Chondrocyte (in vitro differentiated cells): Measurements from ENCODE around the gene ELF2. TPM values are rescaled to one million over a fixed set of nuclear protein-coding genes. Genes with fewer than 3 reads are reported as not detected.
A peak's percentile ranks its signal among the peaks of the same experiment; 100 is the strongest.

ENCODE experiments used
- DNase-seq: peaks from one replicate; pipeline ENCODE4 v3.0.0; 2021; ENCODE audit warnings: mixed read lengths, low spot score
- H3K27ac Mint-ChIP-seq: one replicate; pipeline ENCODE4 v1.8.0; 2021; ENCODE audit warnings: mild to moderate bottlenecking, moderate library complexity, mixed read lengths; ENCODE audit not compliant: unreplicated experiment
- H3K27me3 Mint-ChIP-seq: 2 replicates; pipeline ENCODE4 v1.8.0; 2021; ENCODE audit warnings: low read depth, mixed read lengths
- H3K36me3 Mint-ChIP-seq: 2 replicates; pipeline ENCODE4 v1.8.0; 2021; ENCODE audit warnings: low read depth, mixed read lengths
- H3K4me1 Mint-ChIP-seq: 2 replicates; pipeline ENCODE4 v1.8.0; 2021; ENCODE audit warnings: low read depth, mild to moderate bottlenecking, mixed read lengths
- H3K4me3 Mint-ChIP-seq: one replicate; pipeline ENCODE4 v1.8.0; 2021; ENCODE audit warnings: mild to moderate bottlenecking, moderate library complexity, mixed read lengths; ENCODE audit not compliant: unreplicated experiment
- H3K9me3 Mint-ChIP-seq: 2 replicates; pipeline ENCODE4 v1.8.0; 2021; ENCODE audit warnings: low read depth, mixed read lengths
- CTCF ChIP-seq: fragments of 200-600 bp; sonication (generic); IDR thresholded peaks from 2 replicates; pipeline ENCODE4 v1.5.0; 2021; ENCODE audit warnings: antibody characterized with exemption, mild to moderate bottlenecking, moderate library complexity
- total RNA-seq: library from RNA; stranded (reverse); gene quantifications from 3 replicates; pipeline ENCODE4 v1.2.1, GENCODE V29; 2021

The ELF2 gene
- total RNA-seq, 1 donor from 2014 or later = 30.2 TPM

GRCh38 chr4:139184129-139184528 lies 7.1 kb upstream of the ELF2 start:
- Mint-ChIP-seq H3K27me3 (no peaks in the 10 kb centered on the region), H3K36me3 (no peaks in the 10 kb centered on the region), H3K4me1 (no peaks in the 10 kb centered on the region), H3K27ac (no peak overlapping the region), H3K4me3 (no peak overlapping the region), H3K9me3 (no peaks in the 10 kb centered on the region)
- peak; percentile 75 for TF ChIP-seq CTCF
- DNase-seq = no peak

GRCh38 chr4:139177869-139178619 lies 1.0 kb upstream of the ELF2 start:
- Mint-ChIP-seq H3K9me3 (no peaks in the 10 kb centered on the region), H3K4me3 (peak overlapping the region; percentile 87), H3K27me3 (no peaks in the 10 kb centered on the region), H3K36me3 (no peaks in the 10 kb centered on the region), H3K27ac (peak overlapping the region; percentile 97), H3K4me1 (peaks cover 13% of the 10 kb centered on the region)
- peak; percentile 27 for TF ChIP-seq CTCF
- DNase-seq = peak; percentile 97

DNA sequence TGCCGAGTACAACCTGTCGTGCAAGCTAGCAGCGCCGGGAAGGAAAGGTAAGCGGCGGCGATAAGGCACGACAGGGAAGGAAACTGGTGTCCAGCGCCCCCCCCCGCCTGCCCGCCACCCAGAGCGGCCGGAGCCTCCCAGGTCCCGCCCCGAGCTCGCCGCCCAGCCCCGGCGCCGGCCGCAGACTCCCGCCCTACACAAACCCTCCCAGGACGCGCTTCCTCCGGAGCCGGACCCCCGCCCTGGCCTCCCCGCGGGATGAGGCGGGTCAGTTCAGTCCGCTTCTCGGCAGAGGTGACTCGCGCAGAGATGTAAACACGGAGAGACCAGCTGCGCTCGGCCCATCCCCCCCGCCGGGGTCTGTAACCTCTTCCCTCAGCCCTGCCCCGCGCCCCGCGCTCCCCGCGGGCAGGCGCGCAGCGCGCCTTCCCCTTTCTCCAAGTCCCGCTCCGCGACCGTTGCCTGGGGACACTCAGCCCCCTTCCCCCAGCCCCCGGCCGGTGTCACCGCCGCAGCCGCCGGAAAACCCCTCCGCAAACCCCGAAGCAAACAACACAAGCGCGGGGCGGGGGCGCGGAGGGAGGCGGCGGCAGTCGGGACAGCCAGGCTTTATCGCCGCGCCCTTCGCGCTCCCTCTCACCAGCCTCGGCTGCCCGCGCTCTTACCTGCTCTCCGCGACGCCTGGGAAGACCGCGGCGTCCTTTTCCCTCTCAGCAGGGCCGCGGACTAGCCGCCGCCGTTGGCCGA lies 543 bp downstream of the ELF2 start:
- Mint-ChIP-seq H3K9me3 (no peaks in the 10 kb centered on the region), H3K36me3 (no peaks in the 10 kb centered on the region), H3K27ac (peak overlapping the region; percentile 90), H3K27me3 (no peaks in the 10 kb centered on the region), H3K4me3 (peak overlapping the region; percentile 87), H3K4me1 (peaks cover 22% of the 10 kb centered on the region)
- no peak for TF ChIP-seq CTCF
- DNase-seq = peak; percentile 91

DNA sequence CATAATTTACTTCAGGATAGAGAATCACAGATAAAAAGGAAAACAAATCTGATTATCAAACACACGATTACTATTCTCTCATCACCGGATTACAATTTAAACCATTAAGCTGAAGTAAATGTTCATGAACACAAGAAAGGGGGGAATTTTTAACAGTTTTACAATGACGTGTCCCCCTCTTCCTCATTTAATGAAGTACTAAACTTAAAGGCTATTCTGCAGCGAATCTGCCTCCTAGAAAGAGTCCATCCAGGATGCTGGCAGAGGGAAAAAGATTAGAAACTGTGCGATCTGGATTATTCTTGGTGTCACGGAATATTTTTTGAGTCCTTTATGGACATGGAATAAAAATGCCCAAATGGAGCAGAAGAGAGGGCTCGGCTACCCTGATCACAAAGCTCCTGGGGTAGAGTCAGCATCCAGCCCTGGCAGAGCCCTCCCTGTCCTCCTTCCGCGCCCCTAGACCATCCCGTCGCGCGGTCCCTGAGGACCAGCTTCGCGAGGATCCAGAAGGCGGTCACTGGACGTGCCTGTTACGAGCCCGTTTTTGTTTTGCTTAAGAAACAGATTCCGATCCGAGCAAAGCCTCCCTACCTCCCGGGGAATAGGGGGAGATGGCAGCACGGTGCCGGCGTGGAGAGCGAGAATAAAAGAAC lies 1.2 kb downstream of the ELF2 start:
- Mint-ChIP-seq H3K27me3 (no peaks in the 10 kb centered on the region), H3K27ac (peak overlapping the region; percentile 90), H3K4me1 (peaks cover 22% of the 10 kb centered on the region), H3K4me3 (peak overlapping the region; percentile 87), H3K9me3 (no peaks in the 10 kb centered on the region), H3K36me3 (no peaks in the 10 kb centered on the region)
- DNase-seq = no peak
- no peak for TF ChIP-seq CTCF
